Uterus (tissue), 4 donors: Measurements from ENCODE around the gene CEP250. TPM values are rescaled to one million over a fixed set of nuclear protein-coding genes. Genes with fewer than 3 reads are reported as not detected.

Experiments
- DNase-seq, 2 donors: peaks; one replicate each; pipeline ENCODE4 v3.0.0-alpha.2; 2019 to 2020
- H3K27ac ChIP-seq, 2 donors: fragments of 200-600 bp; sonication (generic); 1 replicate in 1 of 2; 2 replicates in 1 of 2; pipeline ENCODE4 v1.5.1; 2016 to 2018
- H3K27me3 ChIP-seq, 2 donors: fragments of 200-600 bp; sonication (generic); one replicate each; pipeline ENCODE4 v1.5.1; 2018 to 2019; ENCODE audit warnings: control low read depth in 1 of 2
- H3K36me3 ChIP-seq, 2 donors: fragments of 200-600 bp; sonication (generic); one replicate each; pipeline ENCODE4 v1.5.1; 2019; ENCODE audit warnings: control low read depth in 1 of 2
- H3K4me1 ChIP-seq, 2 donors: fragments of 200-600 bp; sonication (generic); one replicate each; pipeline ENCODE4 v1.5.1; 2018 to 2019; ENCODE audit warnings: control low read depth in 1 of 2
- H3K4me3 ChIP-seq, 2 donors: fragments of 200-600 bp; sonication (generic); 1 replicate in 1 of 2; 2 replicates in 1 of 2; pipeline ENCODE4 v1.5.1; 2018 to 2019; ENCODE audit warnings: mild to moderate bottlenecking in 1 of 2
- H3K9me3 ChIP-seq, 2 donors: fragments of 200-600 bp; sonication (generic); one replicate each; pipeline ENCODE4 v1.5.1; 2019; ENCODE audit warnings: control low read depth in 1 of 2
- POLR2A ChIP-seq, 2 donors: fragments of 450-650 bp; IDR thresholded peaks; one replicate each; pipeline ENCODE4 v1.6.1; 2016; ENCODE audit warnings: antibody characterized with exemption in 2 of 2, mild to moderate bottlenecking in 1 of 2, moderate library complexity in 1 of 2
- intact Hi-C: fragments of 100-400 bp; cut with DNase I; formaldehyde crosslinking; loops from one replicate; pipeline ENCODE4 v1.15.1; 2023; ENCODE audit warnings: low total_unique reads
- total RNA-seq, 4 donors: library from RNA; depleted of rRNA in 3 of 4; stranded (reverse); fragments of >200 nt in 3 of 4; gene quantifications; one replicate each; pipeline versions ENCODE4 v1.1.0 to v1.2.4, GENCODE V29; 2014 to 2023
- TF ChIP-seq, protein P1 (sequence below), 4 experiments: fragments of 200-600 bp in 2 of 4; fragments of 450-650 bp in 2 of 4; sonication (generic) in 2 of 4; IDR thresholded peaks; one replicate each; pipeline ENCODE4 v1.5.1; 2016 to 2019; ENCODE audit warnings: antibody characterized with exemption in 4 of 4, mild to moderate bottlenecking in 2 of 4, moderate library complexity in 1 of 4
- donor health status: DM: yes; HTN: yes; CAD: no.

The CEP250 gene
- total RNA-seq, 4 donors from 2014 or later = 9.2 to 44.2 (median 41.5) TPM

DNA sequence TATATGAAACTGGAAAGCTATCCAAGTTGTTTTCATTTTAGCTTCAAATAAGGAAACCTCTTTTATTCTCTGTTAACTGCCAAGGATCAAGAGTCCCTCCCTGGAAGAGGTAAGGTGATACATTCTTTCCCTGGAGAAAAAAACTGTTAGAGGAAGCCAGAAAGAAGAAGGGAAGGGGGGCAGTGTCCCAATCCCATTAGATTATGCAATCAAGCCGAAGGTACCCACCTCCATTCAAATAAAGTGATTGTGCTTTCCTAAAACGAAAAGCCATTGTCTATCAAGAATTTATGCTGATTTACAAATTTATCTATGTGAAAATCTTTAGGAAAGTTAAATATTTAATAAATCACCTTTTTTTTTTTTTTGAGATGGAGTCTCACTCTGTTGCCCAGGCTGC is 34.1 kb upstream of the CEP250 start:
- H3K27me3 ChIP-seq = no peaks in the 10 kb centered on the region
- H3K27ac ChIP-seq = no peak overlapping the region
- H3K4me3 ChIP-seq = no peak overlapping the region
- no peak for TF ChIP-seq POLR2A (IDR thresholded peaks at IDR 0.05)
- TF ChIP-seq, protein P1, sequence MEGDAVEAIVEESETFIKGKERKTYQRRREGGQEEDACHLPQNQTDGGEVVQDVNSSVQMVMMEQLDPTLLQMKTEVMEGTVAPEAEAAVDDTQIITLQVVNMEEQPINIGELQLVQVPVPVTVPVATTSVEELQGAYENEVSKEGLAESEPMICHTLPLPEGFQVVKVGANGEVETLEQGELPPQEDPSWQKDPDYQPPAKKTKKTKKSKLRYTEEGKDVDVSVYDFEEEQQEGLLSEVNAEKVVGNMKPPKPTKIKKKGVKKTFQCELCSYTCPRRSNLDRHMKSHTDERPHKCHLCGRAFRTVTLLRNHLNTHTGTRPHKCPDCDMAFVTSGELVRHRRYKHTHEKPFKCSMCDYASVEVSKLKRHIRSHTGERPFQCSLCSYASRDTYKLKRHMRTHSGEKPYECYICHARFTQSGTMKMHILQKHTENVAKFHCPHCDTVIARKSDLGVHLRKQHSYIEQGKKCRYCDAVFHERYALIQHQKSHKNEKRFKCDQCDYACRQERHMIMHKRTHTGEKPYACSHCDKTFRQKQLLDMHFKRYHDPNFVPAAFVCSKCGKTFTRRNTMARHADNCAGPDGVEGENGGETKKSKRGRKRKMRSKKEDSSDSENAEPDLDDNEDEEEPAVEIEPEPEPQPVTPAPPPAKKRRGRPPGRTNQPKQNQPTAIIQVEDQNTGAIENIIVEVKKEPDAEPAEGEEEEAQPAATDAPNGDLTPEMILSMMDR (IDR thresholded peaks at IDR 0.05) = no peak
- intact Hi-C loops = no loop called here
- no peaks in the 10 kb centered on the region for H3K36me3 ChIP-seq
- no peaks in the 10 kb centered on the region for H3K4me1 ChIP-seq
- H3K9me3 ChIP-seq = no peaks in the 10 kb centered on the region
- no peak for DNase-seq

DNA sequence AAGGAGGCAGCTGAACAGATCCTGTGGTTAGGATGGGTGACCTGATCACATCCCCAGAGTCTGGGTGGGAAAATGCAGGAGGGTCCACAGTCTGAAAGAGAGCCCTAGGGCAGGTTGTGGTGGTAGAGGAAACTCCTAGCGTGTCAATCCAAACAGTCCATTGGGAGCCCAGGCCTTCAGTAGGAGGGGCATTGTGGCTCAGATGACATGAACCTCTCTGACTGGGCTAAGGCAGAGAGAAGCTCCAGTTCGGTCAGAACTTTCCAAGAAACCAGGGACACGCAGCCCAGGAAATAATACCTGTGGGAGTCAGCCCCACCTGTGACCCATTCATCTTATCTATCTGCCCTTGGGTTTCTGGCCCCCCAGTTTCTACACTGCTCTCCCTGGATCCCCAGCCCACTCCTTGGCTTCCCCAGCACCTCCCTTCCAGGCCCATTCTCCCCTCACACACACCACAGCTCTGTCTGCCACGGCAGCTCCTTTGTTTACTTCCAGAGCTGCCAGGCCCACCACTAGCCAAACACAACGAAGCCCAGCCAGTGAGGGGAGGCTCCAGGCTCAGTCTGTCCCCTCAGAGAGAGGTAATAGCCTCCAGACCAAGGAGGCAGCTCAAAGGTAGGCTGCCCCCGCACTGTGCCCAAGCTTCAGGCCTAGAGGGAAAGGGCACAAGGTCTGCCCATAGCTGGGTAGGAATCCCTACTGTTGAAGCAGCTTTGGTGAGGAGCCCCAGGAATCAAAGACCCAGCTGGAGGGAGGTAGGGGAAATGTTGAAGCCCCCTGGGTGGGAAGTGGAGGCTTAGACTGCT is 23.6 kb upstream of the CEP250 start:
- no peak overlapping the region for H3K27ac ChIP-seq
- H3K4me1 ChIP-seq = no peaks in the 10 kb centered on the region
- H3K9me3 ChIP-seq = no peaks in the 10 kb centered on the region
- H3K36me3 ChIP-seq = no peaks in the 10 kb centered on the region
- DNase-seq = no peak
- no peaks in the 10 kb centered on the region for H3K27me3 ChIP-seq
- intact Hi-C loops = no loop called here
- H3K4me3 ChIP-seq = no peak overlapping the region
- no peak for TF ChIP-seq POLR2A (IDR thresholded peaks at IDR 0.05)
- TF ChIP-seq, protein P1 (IDR thresholded peaks at IDR 0.05) = no peak

DNA sequence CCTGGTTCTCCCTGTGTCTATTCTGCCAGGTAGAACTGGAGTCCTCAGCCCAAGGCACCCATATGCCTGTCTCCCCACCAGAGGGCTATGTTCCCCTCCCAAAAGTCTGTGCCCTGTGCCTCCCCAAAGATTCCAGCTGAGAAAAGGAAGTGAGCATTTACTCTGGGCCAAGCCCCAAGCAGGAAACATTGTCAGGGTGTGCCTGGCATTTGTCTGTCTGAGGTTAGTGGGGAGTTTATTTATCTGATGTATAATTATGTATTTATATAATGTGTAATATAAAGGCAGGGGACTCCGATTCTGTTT is 23.0 kb upstream of the CEP250 start:
- TF ChIP-seq, protein P1 (IDR thresholded peaks at IDR 0.05) = no peak
- TF ChIP-seq POLR2A (IDR thresholded peaks at IDR 0.05) = no peak
- H3K36me3 ChIP-seq = no peaks in the 10 kb centered on the region
- no peaks in the 10 kb centered on the region for H3K4me1 ChIP-seq
- H3K4me3 ChIP-seq = no peak overlapping the region
- H3K27ac ChIP-seq = no peak overlapping the region
- H3K27me3 ChIP-seq = no peaks in the 10 kb centered on the region
- no peaks in the 10 kb centered on the region for H3K9me3 ChIP-seq
- intact Hi-C loops = no loop called here
- no peak for DNase-seq

DNA sequence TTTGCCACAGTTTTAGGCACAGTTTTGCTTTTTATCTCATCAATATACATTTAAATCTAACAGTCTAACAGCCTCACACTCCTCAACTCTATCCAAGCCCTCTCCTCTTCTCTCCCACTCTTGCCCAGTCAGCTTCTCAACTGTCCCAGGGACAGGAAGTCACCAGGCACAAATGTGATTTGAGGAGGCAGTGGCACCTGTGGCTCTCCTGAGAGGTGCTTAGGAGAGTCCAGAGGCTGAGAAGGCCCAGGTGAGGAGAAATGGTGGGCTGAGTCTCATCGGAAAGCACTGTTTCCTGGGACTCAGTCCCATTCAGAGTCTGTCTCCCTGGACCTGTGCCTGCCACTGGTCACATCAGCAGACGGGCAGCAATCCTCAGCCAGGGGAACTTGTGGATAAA is 22.1 kb upstream of the CEP250 start:
- no peak for DNase-seq
- intact Hi-C loops = no loop called here
- Histone ChIP-seq H3K4me3 (no peak overlapping the region), H3K27ac (no peak overlapping the region), H3K36me3 (no peaks in the 10 kb centered on the region), H3K4me1 (peaks cover 0 to 5% of the 10 kb centered on the region in 2 donors), H3K9me3 (no peaks in the 10 kb centered on the region), H3K27me3 (no peaks in the 10 kb centered on the region)
- TF ChIP-seq, protein P1 (IDR thresholded peaks at IDR 0.05) = no peak
- no peak for TF ChIP-seq POLR2A (IDR thresholded peaks at IDR 0.05)

DNA sequence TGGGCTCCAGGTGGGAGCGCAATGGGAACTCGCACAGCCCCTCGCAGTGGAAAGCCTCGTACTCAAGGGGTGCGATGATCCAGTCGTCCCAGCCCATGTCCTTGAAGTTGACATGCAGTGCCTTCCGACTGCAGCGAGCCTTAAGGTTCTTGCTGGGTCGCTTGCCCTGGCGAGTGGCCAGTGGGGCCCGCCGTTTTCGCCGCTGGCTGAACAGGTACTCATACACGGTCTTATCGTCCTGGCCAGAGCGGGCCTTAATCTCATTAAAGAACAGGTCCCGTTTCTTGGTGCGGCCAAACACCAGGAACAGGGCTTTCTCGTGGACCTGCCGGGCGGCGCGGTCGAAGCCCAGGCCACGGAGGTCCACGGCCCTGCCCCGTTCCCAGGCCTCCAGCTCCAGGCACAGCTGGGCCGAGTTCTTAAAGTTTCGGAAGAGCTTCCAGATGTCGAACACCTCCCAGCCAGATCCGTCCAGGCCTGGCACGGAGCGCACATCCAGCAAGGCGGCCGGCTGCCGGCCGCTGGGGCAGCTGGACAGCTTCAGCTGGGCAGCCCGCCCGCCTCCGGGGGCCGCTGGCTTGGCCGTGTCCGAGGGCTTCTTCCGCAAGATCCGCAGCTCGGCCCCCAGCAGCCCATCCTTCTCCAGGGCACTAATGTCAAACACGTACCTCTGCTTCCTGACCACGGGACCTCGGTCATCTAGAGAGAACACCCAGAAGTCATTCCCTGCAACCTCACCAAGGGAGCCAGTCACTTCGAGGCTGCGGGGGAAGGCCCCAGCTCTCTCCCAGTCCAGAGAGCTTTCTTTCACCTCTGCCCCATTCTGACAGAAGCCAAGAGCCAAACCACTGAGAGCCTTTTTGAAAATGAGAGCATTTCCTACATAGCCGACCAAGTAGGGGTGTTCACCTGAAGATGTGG is 21.1 kb upstream of the CEP250 start:
- intact Hi-C loops = no loop called here
- no peaks in the 10 kb centered on the region for H3K9me3 ChIP-seq
- no peak for TF ChIP-seq POLR2A (IDR thresholded peaks at IDR 0.05)
- TF ChIP-seq, protein P1 (IDR thresholded peaks at IDR 0.05) = no peak
- no peak overlapping the region for H3K27ac ChIP-seq
- DNase-seq = peak in 1 of 2 donors; percentile 49
- H3K4me1 ChIP-seq = peaks cover 0 to 5% of the 10 kb centered on the region in 2 donors
- no peak overlapping the region for H3K4me3 ChIP-seq
- no peaks in the 10 kb centered on the region for H3K27me3 ChIP-seq
- H3K36me3 ChIP-seq = no peaks in the 10 kb centered on the region
